CD4-positive, alpha-beta memory T cell (primary cell): ENCODE measurements around the gene PACRG. TPM values are rescaled to one million over a fixed set of nuclear protein-coding genes. Genes with fewer than 3 reads are reported as not detected.

Experiments used
- CTCF ChIA-PET: fragments of 350-600 bp; sonication (Branson Sonifier 250); formaldehyde crosslinking; loops from one replicate; lab custom pipeline; 2021; ENCODE audit warnings: inconsistent platforms; ENCODE audit not compliant: partially characterized antibody; lab: Charles Lee
- POLR2A ChIA-PET: fragments of 350-600 bp; sonication (Branson Sonifier 250); formaldehyde crosslinking; loops from one replicate; lab custom pipeline; 2021; ENCODE audit not compliant: partially characterized antibody; lab: Charles Lee
- DNase-seq, 5 donors: peaks; one replicate each; pipeline versions ENCODE4 v3.0.0 to v3.0.0-alpha.2; 2020 to 2022; ENCODE audit warnings: mixed read lengths in 1 of 5
- H3K27ac ChIP-seq: one replicate; pipeline ENCODE4 v1.7.0; 2013; ENCODE audit warnings: low read depth, low read length
- H3K27me3 ChIP-seq: 2 replicates; pipeline ENCODE4 v1.7.0; 2013; ENCODE audit warnings: mild to moderate bottlenecking, low read length, moderate library complexity; ENCODE audit not compliant: insufficient read depth
- H3K36me3 ChIP-seq: 2 replicates; pipeline ENCODE4 v1.7.0; 2013; ENCODE audit warnings: mild to moderate bottlenecking, low read length, moderate library complexity; ENCODE audit not compliant: insufficient read depth
- H3K4me1 ChIP-seq: 2 replicates; pipeline ENCODE4 v1.7.0; 2013; ENCODE audit warnings: mild to moderate bottlenecking, low read length, moderate library complexity; ENCODE audit not compliant: insufficient read depth
- H3K4me3 ChIP-seq, 2 donors: one replicate each; pipeline ENCODE4 v1.7.0; 2013; ENCODE audit warnings: low read length in 2 of 2, mild to moderate bottlenecking in 1 of 2
- H3K9me3 ChIP-seq, 2 donors: one replicate each; pipeline ENCODE4 v1.7.0; 2013; ENCODE audit warnings: low read length in 2 of 2, control low read depth in 1 of 2; ENCODE audit not compliant: control insufficient read depth in 1 of 2
- H3K27ac Mint-ChIP-seq, 7 donors: one replicate each; pipeline ENCODE4 v1.8.0; 2020 to 2021; ENCODE audit warnings: mixed read lengths in 7 of 7, mild to moderate bottlenecking in 6 of 7, inconsistent platforms in 3 of 7, moderate library complexity in 3 of 7
- H3K27me3 Mint-ChIP-seq, 2 donors: one replicate each; pipeline ENCODE4 v1.8.0; 2020 to 2021; ENCODE audit warnings: mixed read lengths in 2 of 2
- H3K36me3 Mint-ChIP-seq, 2 donors: one replicate each; pipeline ENCODE4 v1.8.0; 2020 to 2021; ENCODE audit warnings: mixed read lengths in 2 of 2, inconsistent platforms in 1 of 2, mild to moderate bottlenecking in 1 of 2
- H3K4me1 Mint-ChIP-seq, 4 donors: one replicate each; pipeline ENCODE4 v1.8.0; 2020 to 2021; ENCODE audit warnings: mixed read lengths in 4 of 4, mild to moderate bottlenecking in 1 of 4
- H3K4me3 Mint-ChIP-seq, 8 donors: one replicate each; pipeline ENCODE4 v1.8.0; 2020 to 2021; ENCODE audit warnings: mixed read lengths in 8 of 8, mild to moderate bottlenecking in 7 of 8, moderate library complexity in 6 of 8, inconsistent platforms in 3 of 8
- H3K9me3 Mint-ChIP-seq, 8 donors: one replicate each; pipeline ENCODE4 v1.8.0; 2020 to 2021; ENCODE audit warnings: mixed read lengths in 8 of 8, mild to moderate bottlenecking in 5 of 8, inconsistent platforms in 3 of 8, moderate library complexity in 1 of 8
- intact Hi-C: fragments of 100-400 bp; cut with micrococcal nuclease; formaldehyde crosslinking; loops from one replicate; pipeline ENCODE4 v1.15.1; 2023
- polyA plus RNA-seq, 2 donors: library from polyadenylated mRNA; unstranded; fragments of 300-500 nt; fragmentation: Illumina TruSeq; gene quantifications; one replicate each; pipeline ENCODE4 v1.2.3, GENCODE V29; 2021
- total RNA-seq, 2 experiments: library from RNA; stranded (reverse); gene quantifications; one replicate each; pipeline ENCODE4 v1.2.3, GENCODE V29; 2021

PACRG gene
- total and polyA plus RNA-seq, 4 experiments from 2014 or later = 0.21 to 1.5 (median 0.81) TPM; not detected in 1

DNA sequence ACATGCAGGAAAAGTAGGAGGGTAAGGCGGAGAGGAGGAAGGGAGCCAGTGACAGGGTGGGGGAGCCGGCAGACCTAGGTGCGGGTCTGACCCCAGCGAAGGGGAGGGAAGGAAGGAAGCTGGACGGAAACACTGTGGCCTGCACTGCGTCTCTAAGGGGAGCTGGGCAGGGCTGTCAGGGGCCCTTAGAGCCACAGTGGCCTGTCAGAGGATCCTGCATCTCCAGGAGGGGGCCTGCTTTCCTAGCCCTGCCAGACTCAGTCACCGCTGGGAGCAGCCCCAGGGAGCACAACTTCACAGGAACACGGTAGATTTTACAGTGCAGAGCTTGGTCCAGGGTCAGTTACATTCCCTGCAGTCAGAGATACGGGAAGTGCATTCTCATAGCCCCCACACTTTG is 118.2 kb downstream of the PACRG start:
- DNase-seq = no peak
- Histone ChIP-seq H3K27ac (no peak overlapping the region), H3K4me3 (no peak overlapping the region), H3K36me3 (no peaks in the 10 kb centered on the region), H3K4me1 (no peaks in the 10 kb centered on the region), H3K9me3 (no peaks in the 10 kb centered on the region), H3K27me3 (no peaks in the 10 kb centered on the region)
- H3K36me3 Mint-ChIP-seq = no peaks in the 10 kb centered on the region
- no peak overlapping the region for H3K4me3 Mint-ChIP-seq
- H3K27ac Mint-ChIP-seq = no peak overlapping the region
- H3K27me3 Mint-ChIP-seq = peaks cover 0 to 2% of the 10 kb centered on the region in 2 donors
- intact Hi-C loops = loop anchor here (2.0 kb wide), 1 partner anchor 15 kb away; no protein-coding TSS in a partner anchor
- peaks cover 0 to 8% (median 4%) of the 10 kb centered on the region in 8 donors for H3K9me3 Mint-ChIP-seq
- CTCF ChIA-PET = no interaction called here
- H3K4me1 Mint-ChIP-seq = no peaks in the 10 kb centered on the region
- POLR2A ChIA-PET = no interaction called here

DNA sequence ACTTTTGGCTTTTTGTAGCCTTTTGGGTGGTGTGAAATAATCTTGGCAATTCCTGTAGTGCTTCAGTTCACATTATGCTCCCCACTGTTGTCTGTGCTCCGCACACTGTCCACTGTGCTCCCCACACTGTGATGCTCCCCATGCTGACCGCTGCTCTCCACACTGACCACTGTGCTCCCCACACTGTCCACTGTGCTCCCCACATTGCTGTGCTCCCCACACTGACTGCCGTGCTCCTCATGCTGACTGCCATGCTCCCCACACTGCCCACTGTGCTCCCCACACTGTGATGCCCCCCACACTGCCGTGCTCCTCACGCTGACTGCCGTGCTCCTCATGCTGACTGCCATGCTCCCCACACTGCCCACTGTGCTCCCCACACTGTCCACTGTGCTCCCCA is 118.9 kb downstream of the PACRG start:
- Mint-ChIP-seq H3K36me3 (no peaks in the 10 kb centered on the region), H3K4me3 (no peak overlapping the region)
- POLR2A ChIA-PET = no interaction called here

DNA sequence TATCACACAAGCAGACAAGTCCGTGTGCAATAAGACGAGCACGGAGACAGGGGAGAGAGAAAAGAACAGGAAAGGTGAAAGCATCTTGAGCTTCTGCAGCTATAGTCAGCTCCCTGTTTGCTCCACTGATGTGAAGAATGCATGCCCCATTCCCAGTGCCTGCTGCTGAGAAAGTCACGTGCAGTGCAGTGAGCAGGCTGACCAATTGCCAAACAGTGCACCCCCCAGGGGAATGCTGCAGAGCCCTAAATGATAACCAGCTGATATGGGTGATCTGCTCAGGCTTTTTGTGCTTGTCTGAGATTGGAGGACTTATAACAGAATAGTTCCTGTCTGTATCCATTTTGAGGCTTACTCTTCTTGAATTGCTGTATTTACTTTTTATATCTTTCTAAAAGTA is 121.5 kb downstream of the PACRG start:
- no peaks in the 10 kb centered on the region for H3K36me3 Mint-ChIP-seq
- H3K4me1 ChIP-seq = no peaks in the 10 kb centered on the region
- no peak overlapping the region for H3K27ac Mint-ChIP-seq
- POLR2A ChIA-PET = no interaction called here
- no peak overlapping the region for H3K27ac ChIP-seq
- CTCF ChIA-PET = no interaction called here
- H3K27me3 ChIP-seq = no peaks in the 10 kb centered on the region
- peaks cover 0 to 2% of the 10 kb centered on the region in 2 donors for H3K27me3 Mint-ChIP-seq
- no peak for DNase-seq
- H3K9me3 Mint-ChIP-seq = peaks cover 0 to 7% (median 3%) of the 10 kb centered on the region in 8 donors
- intact Hi-C loops = no loop called here
- H3K9me3 ChIP-seq = no peaks in the 10 kb centered on the region
- H3K4me3 ChIP-seq = no peak overlapping the region
- H3K4me1 Mint-ChIP-seq = no peaks in the 10 kb centered on the region
- no peaks in the 10 kb centered on the region for H3K36me3 ChIP-seq
- no peak overlapping the region for H3K4me3 Mint-ChIP-seq

More for the DNA sequence above, 118.9 kb downstream of the PACRG start:
- H3K4me1 ChIP-seq = no peaks in the 10 kb centered on the region
- DNase-seq = no peak
- H3K36me3 ChIP-seq = no peaks in the 10 kb centered on the region
- H3K9me3 ChIP-seq = no peaks in the 10 kb centered on the region
- no peak overlapping the region for H3K4me3 ChIP-seq
- H3K27me3 ChIP-seq = no peaks in the 10 kb centered on the region
- CTCF ChIA-PET = no interaction called here
- peaks cover 0 to 2% of the 10 kb centered on the region in 2 donors for H3K27me3 Mint-ChIP-seq
- intact Hi-C loops = loop anchor here (2.0 kb wide), 1 partner anchor 16 kb away; no protein-coding TSS in a partner anchor
- no peak overlapping the region for H3K27ac Mint-ChIP-seq
- H3K9me3 Mint-ChIP-seq = peaks cover 0 to 8% (median 4%) of the 10 kb centered on the region in 8 donors
- no peaks in the 10 kb centered on the region for H3K4me1 Mint-ChIP-seq
- H3K27ac ChIP-seq = no peak overlapping the region

DNA sequence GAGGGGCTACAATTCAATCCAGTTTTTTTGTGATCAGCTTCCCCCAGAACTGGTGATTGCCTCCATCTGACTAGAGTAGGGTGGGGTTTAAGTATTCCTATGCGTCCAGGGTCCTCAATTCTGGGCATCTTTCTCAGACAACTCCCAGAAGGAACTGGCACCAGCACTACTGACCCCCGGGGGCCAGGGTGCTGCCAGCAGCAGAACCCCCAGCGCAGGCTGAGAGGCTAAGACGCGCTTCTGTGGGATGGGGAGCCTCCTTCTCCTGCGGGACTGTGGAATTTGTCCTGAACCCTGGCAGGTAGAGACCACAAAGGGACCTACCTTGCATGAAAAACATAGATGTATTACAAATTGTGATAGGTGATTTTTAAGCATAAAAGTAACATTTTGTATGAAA is 124.4 kb downstream of the PACRG start:
- POLR2A ChIA-PET = no interaction called here
- DNase-seq = no peak
- Mint-ChIP-seq H3K9me3 (no peaks in the 10 kb centered on the region), H3K4me1 (no peaks in the 10 kb centered on the region), H3K27ac (no peak overlapping the region), H3K4me3 (no peak overlapping the region), H3K27me3 (no peaks in the 10 kb centered on the region), H3K36me3 (no peaks in the 10 kb centered on the region)
- intact Hi-C loops = no loop called here
- Histone ChIP-seq H3K36me3 (no peaks in the 10 kb centered on the region), H3K9me3 (no peaks in the 10 kb centered on the region), H3K4me3 (no peak overlapping the region), H3K27ac (no peak overlapping the region), H3K4me1 (no peaks in the 10 kb centered on the region), H3K27me3 (no peaks in the 10 kb centered on the region)
- CTCF ChIA-PET = no interaction called here

DNA sequence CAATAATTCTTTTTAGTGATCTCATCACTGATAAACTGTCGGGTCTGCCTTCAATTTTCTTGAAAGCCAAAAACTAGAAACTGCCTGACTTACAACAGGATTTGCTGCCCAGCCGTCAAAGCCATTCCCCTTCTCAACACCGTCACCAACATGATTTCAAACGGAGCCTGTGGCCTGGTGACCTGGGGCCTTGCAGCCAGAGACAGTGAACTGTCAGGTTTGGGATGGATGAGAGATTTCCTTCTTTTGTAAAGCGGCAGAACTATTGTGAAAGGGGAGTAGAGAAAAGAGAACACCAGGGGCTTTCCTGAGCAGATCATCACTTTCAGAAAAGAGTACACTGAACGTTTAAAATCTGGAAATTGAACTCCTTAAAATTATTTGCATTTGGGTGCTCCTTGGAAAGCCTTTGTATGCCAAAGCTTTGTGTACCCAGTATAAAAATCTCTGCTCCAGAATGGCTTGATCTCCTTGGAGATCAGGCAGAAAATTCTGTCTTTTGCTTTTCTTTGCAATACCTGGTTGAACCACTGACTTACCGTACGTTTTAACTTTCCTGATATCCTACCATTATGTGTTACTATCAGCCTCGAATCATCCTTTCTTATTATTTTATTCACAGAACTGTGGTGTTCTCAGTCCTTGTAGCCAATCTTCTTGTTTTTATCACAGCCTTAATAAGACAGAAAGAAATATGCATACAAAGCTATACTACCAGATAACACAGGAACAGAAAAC is 125.2 kb downstream of the PACRG start:
- DNase-seq = no peak
- Histone ChIP-seq H3K27ac (no peak overlapping the region), H3K27me3 (no peaks in the 10 kb centered on the region), H3K4me3 (no peak overlapping the region), H3K4me1 (no peaks in the 10 kb centered on the region), H3K9me3 (no peaks in the 10 kb centered on the region), H3K36me3 (no peaks in the 10 kb centered on the region)
- no peak overlapping the region for H3K4me3 Mint-ChIP-seq
- ChIA-PET CTCF (no interaction called here), POLR2A (no interaction called here)
- intact Hi-C loops = no loop called here
- no peaks in the 10 kb centered on the region for H3K36me3 Mint-ChIP-seq
- H3K27me3 Mint-ChIP-seq = no peaks in the 10 kb centered on the region
- H3K27ac Mint-ChIP-seq = no peak overlapping the region
- H3K9me3 Mint-ChIP-seq = no peaks in the 10 kb centered on the region
- no peaks in the 10 kb centered on the region for H3K4me1 Mint-ChIP-seq

DNA sequence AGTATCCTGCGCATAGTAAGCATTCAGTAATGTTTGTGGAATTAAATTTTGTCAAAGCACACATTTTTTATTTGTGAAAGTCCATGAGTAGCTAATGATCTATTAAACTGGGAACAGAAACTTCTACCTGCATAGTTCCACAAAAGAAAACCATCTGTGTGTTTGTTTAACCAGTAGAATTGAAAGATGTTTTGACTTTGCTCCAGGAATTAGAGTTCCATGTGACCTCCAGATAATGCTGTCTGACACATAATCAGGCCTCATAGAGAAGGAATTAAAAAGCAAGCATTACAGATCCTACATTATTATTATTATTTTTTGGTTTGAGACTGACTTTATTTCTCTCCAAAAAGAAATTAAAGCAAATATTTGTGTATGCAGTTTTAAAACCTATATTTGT is 126.5 kb downstream of the PACRG start:
- H3K4me1 Mint-ChIP-seq = no peaks in the 10 kb centered on the region
- H3K27ac ChIP-seq = no peak overlapping the region
- no peaks in the 10 kb centered on the region for H3K36me3 Mint-ChIP-seq
- no peaks in the 10 kb centered on the region for H3K9me3 ChIP-seq
- no peaks in the 10 kb centered on the region for H3K4me1 ChIP-seq
- DNase-seq = no peak
- no peaks in the 10 kb centered on the region for H3K27me3 Mint-ChIP-seq
- H3K36me3 ChIP-seq = no peaks in the 10 kb centered on the region
- H3K4me3 ChIP-seq = no peak overlapping the region
- H3K4me3 Mint-ChIP-seq = no peak overlapping the region
- intact Hi-C loops = no loop called here
- no peaks in the 10 kb centered on the region for H3K9me3 Mint-ChIP-seq
- H3K27me3 ChIP-seq = no peaks in the 10 kb centered on the region
- ChIA-PET CTCF (no interaction called here), POLR2A (no interaction called here)
- H3K27ac Mint-ChIP-seq = no peak overlapping the region

DNA sequence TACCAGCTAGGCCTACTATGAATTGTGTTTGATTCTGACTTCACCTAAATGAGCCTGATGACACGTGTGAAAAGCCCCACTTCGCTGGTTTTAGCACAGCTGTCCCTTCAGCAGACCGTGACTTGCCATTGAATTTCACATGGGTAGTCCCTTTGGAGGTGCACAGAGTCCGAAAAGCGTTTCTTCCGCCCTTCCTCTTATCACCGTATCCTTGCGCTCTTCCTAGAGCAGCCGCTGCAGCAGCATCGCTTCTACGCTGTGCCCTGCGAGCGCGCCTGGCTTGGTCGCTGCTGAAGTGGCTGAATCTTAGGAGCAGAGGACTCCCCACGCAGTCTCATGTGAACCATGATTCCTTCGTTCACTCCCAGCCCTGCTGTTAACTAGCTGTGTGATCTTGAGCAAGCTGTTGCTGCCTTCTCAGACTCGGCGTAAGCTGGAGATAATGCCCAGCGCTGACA is 127.0 kb downstream of the PACRG start:
- H3K4me3 ChIP-seq = no peak overlapping the region

More for the DNA sequence above, 127.0 kb downstream of the PACRG start:
- ChIA-PET POLR2A (no interaction called here), CTCF (no interaction called here)
- intact Hi-C loops = no loop called here
- H3K27me3 ChIP-seq = no peaks in the 10 kb centered on the region
- H3K9me3 ChIP-seq = no peaks in the 10 kb centered on the region
- Mint-ChIP-seq H3K27me3 (no peaks in the 10 kb centered on the region), H3K4me1 (no peaks in the 10 kb centered on the region), H3K36me3 (no peaks in the 10 kb centered on the region), H3K4me3 (no peak overlapping the region), H3K9me3 (no peaks in the 10 kb centered on the region), H3K27ac (no peak overlapping the region)
- no peaks in the 10 kb centered on the region for H3K4me1 ChIP-seq
- H3K36me3 ChIP-seq = no peaks in the 10 kb centered on the region
- no peak overlapping the region for H3K27ac ChIP-seq
- DNase-seq = no peak
